ENCODE results near the gene ACSS1.

Gene ACSS1

GRCh38 chr20:25030649-25031207 is 27.2 kb downstream of the ACSS1 start:
- no peak for DNase-seq

- DNase-seq, result no peak
Measured at GRCh38 chr20:25030007-25030648, 27.8 kb downstream of the ACSS1 start.

GRCh38 chr20:25025986-25026605 is 31.8 kb downstream of the ACSS1 start:
- no peak for DNase-seq

- no peak for DNase-seq
Measured at GRCh38 chr20:25025091-25025861, 32.7 kb downstream of the ACSS1 start.

DNA sequence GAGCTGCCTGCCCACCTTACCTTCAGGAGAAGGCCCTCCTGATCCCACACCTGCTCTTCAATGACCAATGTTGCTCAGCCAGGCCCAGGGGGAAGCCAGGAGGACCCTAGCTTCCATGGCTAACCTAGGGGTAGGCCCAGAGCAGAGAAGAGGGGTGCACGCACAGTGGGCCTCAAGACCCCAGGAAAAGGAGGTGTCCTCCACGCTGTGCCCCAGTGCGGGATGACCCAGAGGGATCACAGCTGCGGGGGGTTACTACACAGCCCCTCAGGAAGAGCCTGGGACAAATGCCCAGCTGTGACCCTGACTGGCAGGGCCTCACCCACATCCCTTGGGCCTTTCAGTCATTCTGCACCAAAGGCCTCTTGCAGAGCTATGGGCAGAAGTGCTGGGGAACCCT is 33.8 kb downstream of the ACSS1 start:
- DNase-seq, result no peak

- DNase-seq, result no peak
Measured at GRCh38 chr20:25023356-25023755, 34.6 kb downstream of the ACSS1 start.

DNA sequence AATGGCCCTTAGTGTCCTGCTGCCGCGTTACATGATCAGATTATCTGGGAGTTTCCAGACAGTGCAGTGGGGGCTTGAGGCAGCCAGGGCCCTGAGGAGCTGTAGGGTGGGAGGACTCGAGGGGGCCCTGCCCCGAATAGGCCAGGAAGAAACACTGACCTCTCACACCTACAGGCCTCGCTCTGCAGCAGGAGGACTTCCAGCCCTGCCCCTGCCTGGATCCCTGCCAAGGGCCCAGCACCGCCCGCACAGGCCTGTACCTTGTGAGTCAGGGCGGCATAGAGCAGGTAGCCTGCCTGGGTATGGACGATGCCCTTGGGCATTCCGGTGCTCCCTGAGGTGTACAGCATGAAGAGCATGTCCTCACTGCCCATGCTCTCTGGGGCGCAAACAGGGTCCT is 35.3 kb downstream of the ACSS1 start:
- DNase-seq, result no peak

GRCh38 chr20:25021336-25021735 is 36.6 kb downstream of the ACSS1 start:
- DNase-seq, result no peak

- no peak for DNase-seq
Measured at GRCh38 chr20:25020901-25021301, 37.0 kb downstream of the ACSS1 start.

DNA sequence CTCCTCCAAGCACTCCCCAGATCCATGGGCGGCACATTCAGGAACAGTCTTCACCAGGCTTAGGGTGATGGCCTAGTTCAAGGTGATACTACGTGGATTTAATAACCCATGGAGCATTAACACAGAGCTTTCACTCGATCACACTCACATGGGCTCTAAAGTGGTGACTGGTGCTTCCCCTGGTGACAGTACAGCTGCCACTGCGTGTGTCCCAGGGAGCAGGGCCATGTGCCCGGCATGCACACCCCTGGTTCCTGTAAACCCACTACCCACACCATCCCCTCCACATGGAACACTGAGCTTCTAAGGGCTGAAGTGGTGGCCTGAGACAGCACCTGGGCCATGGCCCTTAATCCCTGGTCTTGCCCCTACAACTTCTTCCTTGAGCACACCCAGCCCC is 37.6 kb downstream of the ACSS1 start:
- DNase-seq, result no peak

DNA sequence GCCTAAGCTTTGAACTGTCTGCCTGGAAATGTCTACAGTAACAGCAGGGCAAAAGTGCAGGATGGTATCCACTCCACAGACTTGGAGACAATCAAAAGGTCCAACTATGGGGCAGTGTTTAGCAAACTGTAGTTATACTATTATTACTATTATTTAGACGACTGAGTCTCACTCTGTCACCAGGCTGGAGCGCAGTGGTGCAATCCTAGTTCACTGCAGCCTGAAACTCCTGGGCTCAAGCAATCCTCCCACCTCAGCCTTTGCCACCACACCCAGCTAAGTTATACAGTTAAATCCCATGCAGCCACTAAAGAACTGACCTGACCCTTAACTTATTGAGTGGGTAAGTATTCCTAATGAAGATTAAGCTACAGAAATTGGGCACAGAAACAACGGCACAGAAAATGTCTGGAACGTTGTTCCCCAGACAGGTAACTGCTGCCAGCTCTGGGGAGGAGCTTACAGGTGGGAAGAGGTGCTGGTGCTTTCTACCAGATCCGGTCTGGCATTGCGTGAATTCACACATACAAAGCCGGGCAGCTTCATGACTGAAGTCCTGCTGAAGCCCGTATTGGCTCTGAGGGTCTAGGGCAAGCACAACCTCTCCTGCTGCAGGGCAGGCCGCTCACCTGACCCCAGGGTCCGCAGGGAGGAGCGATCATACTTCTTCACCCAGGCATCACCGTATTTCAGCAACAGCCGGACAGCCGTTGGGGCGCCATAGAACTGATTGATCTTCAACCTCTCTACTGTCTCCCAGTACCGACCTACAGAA is 38.4 kb downstream of the ACSS1 start:
- no peak for DNase-seq

DNA sequence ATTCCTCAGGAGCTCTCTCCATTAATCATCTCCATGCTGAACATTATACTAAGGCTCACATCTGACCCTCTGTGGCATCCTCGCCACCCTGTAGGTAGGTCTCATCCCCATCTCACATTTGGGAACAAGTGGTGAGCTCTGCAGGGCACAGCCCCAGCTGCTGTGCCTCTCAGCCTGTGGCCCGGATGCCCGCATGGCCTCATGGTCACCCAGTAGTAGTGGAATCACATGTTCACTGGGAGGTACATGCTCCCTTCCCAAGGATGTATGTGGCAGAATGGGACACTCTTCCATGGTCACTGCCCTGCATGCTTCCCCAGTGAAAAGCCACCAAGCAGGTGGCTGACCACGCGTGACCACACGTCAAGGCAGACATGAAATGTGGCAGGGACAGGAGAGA is 39.1 kb downstream of the ACSS1 start:
- DNase-seq, result no peak

GRCh38 chr20:25018425-25018824 is 39.5 kb downstream of the ACSS1 start:
- no peak for DNase-seq

DNA sequence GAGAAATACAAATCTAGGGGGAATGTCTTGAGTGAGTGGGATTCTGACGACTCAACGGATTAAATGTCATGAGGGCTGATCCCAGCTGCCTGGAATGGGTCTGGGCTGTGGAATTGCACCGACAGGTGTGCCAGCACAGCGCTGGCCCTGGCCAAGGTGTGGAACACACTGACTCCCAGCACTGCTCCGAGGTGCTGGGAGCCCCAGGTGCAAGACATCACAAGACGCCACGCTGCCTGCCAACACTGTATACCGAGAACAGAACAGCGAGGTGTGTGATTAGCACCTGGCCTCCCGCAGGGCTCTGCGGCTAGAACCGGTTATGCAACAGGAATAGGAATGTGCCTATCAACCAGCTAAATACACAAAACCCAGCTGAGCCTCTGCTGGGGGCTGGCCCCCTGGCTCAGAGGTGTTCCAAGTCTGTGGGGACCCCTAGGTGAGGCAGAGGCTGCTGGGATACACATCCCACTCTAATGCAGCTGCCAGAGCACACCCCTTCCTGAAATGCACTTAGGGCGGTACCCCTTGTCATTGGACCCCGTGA is 40.6 kb downstream of the ACSS1 start:
- DNase-seq, result no peak

DNA sequence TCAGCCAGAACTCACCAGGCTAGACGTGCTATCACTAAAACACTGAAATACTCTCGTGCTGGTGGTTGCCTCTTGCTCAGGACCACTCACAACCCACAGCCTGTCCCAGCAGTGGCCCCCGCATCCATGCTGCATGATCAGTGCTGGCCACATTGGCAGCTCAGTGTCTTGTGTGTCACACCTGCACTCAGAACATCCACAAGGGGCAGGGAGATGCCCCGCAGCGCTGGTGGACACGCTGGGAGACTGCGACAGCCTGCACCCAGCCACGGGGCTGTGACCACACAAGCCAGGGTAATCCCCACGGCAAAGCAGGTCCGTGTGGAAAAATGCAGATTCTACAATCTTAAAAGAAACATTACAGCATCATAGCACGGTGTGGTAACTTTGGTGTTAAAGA is 41.5 kb downstream of the ACSS1 start:
- no peak for DNase-seq

DNA sequence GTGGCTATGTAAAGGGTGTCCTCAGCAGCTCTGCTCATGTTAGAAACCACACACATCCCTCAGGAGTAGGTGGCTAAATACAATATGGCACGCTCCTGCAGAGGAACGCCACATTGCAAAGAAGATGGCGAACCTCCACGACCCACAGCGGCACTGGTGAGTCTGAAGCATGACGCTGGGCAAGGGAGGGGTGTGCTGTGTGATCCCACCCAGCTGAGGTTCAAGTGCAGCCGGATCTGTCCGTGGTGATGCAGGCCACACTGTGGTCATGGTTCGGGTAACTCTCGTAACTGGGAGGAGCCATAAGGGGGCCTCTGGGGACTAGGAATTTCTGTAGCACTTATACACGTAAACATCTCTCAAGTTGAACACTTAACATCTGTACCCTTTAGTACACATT is 42.0 kb downstream of the ACSS1 start:
- no peak for DNase-seq

DNA sequence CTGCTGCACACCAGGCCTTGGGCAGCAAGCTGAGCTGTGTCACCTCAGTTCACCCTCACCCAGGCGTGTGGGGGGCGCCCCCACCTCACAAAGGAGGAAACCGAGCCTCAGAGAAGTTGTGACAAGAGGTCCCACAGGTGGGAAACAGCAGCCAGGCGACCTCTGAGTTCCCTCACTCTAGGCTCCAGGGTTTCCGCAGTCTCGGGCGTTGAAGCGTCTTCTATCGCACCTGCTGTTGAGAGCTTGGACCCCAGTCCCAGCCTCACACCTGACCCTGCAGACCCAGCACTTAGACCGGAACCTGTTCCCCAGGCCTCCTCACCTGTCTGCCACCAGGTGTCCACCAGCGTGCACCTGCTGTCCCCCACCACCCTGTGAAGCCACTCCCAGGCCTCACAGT is 43.1 kb downstream of the ACSS1 start:
- DNase-seq, result no peak

DNA sequence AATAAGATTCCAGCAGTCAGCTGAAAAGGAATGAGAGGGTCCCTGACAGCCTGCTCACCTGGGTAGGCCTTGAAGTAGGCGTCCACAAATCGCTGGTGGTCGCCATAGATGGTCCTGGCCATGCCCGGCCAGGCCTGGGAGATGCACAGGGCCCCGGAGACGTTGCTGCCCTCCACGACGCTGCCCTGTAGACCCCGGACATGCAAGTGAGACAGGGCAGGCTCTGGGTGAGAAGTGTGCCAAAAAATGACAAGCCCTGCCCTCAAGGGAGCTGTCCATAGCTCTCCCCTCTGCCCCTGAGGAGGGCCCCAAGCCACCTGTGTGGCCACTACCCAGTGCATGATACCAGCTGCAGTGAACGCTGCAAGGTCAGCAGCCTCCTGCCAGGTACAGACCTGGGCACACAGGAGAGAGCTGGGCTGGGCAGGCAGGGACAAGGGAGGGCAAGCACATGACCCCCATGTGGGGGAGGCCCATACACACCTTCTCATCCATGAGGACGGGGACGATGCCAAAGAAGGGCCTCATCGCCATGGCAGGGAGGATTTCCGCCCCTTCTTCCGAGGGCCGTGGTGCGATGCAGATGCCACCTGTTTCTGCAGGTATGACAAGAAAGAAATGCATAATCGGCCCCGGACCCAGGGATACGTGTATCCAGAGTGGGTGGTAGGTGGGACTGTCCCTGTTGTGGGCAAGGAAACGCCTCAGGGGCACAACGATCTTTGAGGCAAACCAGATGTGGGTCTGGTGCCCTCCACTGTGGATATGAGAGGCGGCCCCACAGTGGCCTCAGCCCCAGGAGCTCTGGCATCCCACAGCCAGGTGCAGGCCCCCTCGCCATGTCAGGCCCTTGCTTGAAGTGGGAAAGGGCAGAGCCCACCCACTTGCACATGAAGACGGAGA is 44.2 kb downstream of the ACSS1 start:
- DNase-seq, result no peak

DNA sequence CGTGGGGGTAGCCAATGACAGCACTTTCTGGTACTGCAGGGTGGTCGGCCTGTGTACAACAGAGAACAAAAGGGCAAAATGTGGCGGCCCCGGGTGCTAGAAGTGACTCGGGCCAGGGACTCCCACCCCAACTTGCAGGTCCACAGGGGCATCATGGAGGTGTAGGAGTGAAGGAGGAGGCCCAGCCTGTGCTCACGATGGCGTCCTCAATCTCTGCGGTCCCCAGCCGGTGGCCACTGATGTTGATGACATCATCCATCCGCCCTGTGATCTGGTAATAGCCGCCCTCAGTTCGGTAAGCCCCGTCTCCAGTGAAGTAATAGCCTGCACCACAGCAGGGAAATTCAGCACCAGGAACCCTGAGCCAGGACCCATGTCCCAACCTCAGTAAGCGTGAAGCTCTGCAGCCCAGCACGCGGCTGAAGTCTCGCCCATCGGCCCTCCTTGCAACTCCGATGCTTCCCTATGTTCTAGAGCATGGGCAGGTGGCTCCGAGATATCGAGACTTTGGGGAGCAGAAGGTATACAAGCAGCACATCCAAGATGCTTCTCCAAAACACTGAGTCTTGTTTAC is 45.2 kb downstream of the ACSS1 start:
- DNase-seq, result no peak

GRCh38 chr20:25011831-25012241 is 46.1 kb downstream of the ACSS1 start:
- no peak for DNase-seq

DNA sequence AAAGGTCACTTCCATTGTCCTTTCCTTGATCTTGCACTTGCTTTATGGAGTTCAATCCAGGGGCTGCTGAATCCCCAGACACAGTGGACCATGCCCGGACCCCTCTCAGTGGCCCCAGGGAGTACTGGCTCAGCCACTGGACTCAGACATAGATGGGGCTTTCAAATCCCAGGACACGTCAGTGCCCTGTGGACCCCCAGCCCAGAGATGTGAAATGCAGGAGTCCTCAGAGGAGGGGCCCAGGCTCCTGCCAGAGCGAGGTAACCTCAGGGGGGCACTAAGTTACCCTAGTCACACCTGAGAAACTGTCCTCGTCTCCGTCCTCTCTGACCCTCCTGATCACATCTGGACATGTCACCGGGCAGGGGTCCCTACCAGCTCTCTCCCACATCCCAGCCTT is 46.7 kb downstream of the ACSS1 start:
- DNase-seq, result no peak
